NK-92 treated with Interleukin-12 subunit alpha and Interleukin-12 subunit beta, amount 100 ng/mL, for 24 hours (cell line): ENCODE measurements around the gene ARRDC2.
"Not testable (repeated sequence)": the region's sequence is repeated elsewhere in the genome, so short reads cannot be mapped to it uniquely, and the experiment has no call there.

Experiments
- DNase-seq: peaks from one replicate; lab custom pipeline; 2025; lab: John Stamatoyannopoulos, UW

Gene ARRDC2

GRCh38 chr19:17989425-17990094, 18.4 kb upstream of the ARRDC2 start:
- DNase-seq: no peak

DNA sequence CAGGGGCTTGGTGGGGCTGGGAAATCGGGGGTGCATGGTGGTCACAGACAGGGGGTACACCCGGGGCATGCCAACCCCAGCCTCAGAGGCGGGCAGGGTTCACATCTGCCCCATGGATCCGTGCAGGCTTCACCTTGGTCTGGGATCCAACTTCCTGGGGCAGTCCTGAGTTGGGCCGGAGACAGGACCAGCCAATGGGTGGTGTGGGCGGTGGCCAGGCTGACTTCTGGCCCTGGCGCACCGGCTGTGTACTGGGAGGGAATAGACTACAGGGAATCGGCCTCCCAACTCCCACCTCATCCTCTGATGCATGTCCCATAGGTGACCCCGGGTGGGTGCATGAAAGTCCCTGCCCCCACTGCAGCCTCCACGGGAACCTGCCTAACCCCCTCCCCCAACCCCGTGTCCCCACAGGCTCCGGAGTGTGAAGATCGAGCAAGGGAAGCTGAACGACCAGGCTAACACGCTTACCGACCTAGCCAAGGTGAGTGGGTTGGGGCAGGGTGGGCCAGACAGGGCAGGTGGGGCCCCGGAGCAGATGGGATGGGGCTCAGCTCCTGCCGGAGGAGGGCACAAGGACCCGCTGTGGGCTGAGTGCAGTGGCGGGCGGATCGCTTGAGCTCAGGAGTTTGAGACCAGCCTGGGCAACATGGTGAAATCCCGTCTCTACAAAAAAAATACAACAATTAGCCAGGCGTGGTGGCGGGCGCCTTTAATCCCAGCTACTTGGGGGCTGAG, 14.7 kb upstream of the ARRDC2 start:
- DNase-seq: no peak

GRCh38 chr19:17996826-17997316, 11.1 kb upstream of the ARRDC2 start:
- DNase-seq: peak; percentile 68

- DNase-seq: no peak
These were observed 9.8 kb upstream of the ARRDC2 start for GRCh38 chr19:17997969-17998826.

- DNase-seq: no peak
These were observed 9.2 kb upstream of the ARRDC2 start for GRCh38 chr19:17998827-17999150.

DNA sequence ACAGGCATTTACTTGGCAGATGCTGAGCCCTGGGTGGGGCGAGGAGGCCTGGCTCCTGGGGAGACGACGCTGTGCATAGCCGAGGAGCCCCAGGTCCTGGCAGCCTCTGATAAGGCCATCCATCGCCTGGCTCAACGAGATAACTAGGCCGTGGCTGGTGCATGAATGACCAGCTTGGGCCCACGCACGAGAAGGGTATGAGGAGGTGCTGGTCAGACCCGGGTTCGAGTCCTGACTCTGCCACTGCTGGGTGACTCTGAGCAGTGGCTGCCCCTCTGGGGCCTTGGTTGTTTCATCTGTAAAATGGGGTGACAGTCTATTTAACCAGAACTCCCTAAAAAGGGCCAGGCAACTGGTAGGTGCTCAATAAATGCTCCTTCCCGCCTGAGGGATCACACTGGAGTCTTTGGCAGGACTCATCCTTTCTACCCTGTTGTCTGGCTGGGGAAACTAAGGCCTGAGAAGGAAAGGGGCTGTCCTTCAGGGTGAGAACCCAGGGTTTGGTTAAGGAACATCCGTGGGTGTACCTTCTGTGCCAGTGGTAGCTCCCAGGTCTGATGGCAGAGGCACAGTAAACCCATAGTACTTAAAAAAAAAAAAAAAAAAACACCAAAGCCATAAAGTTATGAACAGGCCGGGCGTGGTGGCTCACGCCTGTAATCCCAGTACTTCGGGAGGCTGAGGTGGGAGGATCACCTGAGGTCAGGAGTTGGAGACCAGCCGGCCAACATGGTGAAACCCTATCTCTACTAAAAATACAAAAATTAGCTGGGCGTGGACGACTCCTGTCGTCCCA, 8.1 kb upstream of the ARRDC2 start:
- no peak for DNase-seq

GRCh38 chr19:18000480-18000914, 7.5 kb upstream of the ARRDC2 start:
- no peak for DNase-seq

GRCh38 chr19:18000915-18001776, 6.8 kb upstream of the ARRDC2 start:
- peak; percentile 86 for DNase-seq

- DNase-seq: no peak
These were observed 6.1 kb upstream of the ARRDC2 start for GRCh38 chr19:18001777-18002345.

- no peak for DNase-seq
These were observed 5.6 kb upstream of the ARRDC2 start for GRCh38 chr19:18002347-18002850.

DNA sequence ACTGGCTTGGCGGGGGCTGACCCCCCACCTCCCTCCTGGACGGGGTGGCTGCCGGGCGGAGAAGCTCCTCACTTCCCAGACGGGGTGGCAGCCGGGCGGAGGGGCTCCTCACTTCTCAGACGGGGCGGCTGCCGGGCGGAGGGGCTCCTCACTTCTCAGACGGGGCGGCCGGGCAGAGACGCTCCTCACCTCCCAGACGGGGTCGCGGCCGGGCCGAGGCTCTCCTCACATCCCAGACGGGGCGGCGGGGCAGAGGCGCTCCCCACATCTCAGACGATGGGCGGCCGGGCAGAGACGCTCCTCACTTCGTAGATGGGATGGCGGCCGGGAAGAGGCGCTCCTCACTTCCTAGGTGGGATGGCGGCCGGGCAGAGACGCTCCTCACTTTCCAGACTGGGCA, 2.2 kb upstream of the ARRDC2 start:
- DNase-seq: not testable (repeated sequence)

DNA sequence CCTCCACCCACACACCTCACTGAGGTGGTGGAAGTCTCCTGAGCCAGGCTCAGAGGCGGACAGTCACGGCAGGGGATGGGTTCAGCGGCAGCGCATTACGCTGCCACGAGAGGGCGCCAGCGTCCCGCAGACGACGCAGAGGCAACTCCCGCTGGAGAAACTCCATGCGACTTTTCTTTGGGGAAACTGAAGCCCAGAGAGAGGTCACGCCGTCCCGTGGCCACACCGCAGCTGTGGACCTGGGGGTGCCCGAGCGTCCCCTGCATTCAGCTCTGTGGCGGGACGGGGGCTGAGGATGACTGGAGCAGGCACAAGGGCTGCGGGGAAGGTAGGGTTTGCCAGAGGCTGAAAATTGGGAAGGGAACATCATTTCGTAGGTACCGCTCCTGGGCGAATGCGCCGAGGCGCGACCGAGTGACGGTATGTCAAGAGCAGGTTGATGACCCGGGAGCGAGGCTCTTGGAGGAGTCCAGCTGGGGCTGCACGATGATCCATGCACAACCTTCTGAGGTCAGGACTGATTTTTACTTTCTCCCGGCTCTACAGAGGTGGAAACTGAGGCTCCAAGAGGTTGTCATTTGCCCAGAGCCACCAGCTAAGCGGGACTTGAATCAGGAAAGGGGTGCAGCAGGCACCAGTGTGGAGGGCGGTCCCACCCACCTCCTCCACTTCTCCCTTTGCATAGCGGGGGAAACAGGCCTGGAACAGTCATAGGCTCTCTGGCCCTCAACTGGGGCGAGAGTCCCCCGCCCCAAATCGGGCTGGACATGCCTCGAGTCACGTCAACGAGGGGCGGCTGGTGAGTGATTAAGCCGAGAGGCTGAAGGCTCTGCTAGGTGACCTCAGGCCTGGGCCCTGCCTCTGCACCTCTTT, 690 bp upstream of the ARRDC2 start:
- DNase-seq: peak; percentile 64

GRCh38 chr19:18008814-18009213, 844 bp downstream of the ARRDC2 start:
- no peak for DNase-seq

GRCh38 chr19:18009412-18010066, 1.6 kb downstream of the ARRDC2 start:
- DNase-seq: no peak

- no peak for DNase-seq
These were observed 2.2 kb downstream of the ARRDC2 start for GRCh38 chr19:18010149-18010548.

DNA sequence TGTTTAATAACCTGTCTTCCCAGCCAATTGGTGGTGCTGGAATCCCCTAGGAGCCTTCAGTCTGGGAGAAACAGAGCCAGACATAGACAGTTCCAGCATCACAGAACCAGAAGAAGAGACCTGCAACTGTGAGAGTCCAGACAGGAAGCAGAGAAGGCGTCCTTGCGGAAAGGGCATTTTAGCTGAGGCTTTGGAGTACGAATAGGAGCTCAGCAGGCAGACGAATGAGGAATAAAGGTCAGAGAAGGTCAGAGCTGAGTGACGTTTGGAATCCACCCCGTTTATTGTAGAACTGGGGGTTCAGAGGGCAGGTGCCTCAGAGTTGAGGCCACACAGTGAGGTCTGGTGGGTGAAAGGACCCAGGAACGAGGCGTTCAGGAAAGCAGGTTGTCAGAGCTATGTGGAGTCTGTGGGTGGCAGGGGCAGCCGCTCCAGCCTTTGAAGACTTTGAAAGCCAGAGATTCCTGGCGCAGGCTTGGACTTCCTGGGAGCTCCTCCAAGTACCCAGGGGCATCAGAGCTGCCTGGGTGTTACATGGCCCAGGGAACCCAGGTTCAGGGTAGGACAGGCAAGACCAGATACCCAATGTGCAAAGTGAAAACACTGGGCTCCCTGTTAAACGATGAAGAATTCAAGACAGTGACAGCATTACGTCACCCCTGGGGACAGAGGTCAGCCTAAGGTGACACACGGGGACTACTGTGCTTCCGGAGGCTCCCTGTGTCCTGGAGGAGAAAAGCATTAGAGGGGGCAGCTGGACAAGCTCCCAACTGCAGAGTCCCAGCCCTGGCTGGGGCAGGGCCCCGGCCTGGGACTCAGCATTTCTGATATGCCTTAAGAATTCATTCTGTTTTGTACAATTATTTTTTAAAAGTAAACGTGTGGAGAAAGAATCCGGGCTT, 5.5 kb downstream of the ARRDC2 start:
- no peak for DNase-seq

GRCh38 chr19:18014197-18014596, 6.2 kb downstream of the ARRDC2 start:
- no peak for DNase-seq
